ENCODE results near the gene EIF2B4.
"Not testable (repeated sequence)": the region's sequence is repeated elsewhere in the genome, so short reads cannot be mapped to it uniquely, and the experiment has no call there.

EIF2B4 gene

GRCh38 chr2:27335311-27335710, 34.8 kb downstream of the EIF2B4 start:
- DNase-seq: no peak

- no peak for DNase-seq
Observed at GRCh38 chr2:27324720-27325119, 45.4 kb downstream of the EIF2B4 start.

DNA sequence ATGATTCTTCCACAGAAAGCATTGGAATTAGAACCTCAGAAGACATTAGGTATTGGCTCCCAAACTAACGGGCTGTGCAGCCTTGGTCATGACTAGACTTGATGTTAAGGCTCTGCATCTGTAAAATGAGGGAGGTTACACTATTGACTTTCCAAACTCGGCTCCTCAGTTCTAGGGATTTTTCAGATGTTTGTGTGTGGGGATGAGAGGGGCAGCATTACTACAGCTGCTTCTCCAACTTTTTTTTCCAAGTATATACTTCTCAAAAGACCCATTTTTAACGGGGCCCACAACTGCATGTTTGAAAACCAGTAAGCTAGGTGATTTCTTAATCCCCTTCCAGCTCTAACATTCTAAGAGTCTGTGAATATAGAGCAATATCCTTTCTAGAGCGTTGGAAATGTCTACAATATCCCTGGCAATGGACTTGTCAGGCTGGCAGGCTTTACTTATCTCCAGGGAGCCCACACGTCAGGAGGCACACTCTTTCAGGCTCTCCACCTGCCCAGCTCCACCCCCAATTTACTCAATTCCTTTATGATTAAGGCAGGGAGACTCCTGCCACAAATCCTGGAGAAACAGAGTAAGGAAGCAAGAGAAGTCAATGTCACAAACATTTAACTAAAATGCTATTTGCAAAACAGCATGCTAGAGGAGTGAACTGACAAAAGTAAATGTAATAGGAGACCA, 46.4 kb downstream of the EIF2B4 start:
- DNase-seq: no peak

DNA sequence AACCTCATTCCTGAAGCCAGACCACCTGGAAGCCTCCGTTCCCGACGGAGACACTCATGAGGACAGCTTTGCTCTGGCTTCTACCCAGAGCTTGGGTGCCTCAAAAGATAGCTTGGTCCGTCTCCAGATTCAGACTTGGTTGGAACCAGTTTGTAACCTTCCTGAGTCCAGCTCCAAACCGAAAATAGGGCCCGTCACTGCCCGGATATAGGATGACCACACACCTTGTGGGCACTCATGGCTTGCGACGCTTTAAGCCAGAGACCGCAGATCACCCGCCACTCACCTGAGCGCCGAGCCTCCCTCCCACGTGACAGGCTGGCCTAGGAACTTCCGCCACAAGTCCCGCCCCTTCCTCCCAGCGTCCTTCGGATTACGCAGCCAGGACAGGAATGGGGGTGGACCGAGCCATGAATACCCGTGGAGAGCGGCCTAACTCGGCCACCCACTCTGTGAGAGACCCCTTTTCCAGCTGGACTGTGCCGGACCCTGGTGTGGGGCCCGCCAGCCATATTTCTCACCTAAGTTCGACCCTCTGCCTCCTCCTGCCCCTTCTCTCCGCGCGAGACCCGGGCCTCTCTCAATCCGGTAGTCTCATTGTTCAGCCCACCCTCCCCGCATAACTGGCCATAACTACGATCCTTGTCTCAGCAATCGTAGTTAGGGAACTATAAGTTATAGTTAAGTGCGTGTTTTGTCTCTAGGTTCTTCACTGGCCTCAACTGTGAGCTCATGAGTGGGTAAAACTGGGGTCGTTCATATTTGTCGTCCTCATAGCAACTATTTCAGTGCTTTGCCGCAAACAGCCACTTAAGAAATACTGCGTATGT, 47.2 kb downstream of the EIF2B4 start, which contains the start of gene MPV17:
Gene MPV17, minus strand, starts transcription at position 332 of the 830 bp plus-strand sequence. CDS start 580 bp downstream, outside the sequence.
- peak; percentile 91 for DNase-seq

- no peak for DNase-seq
Observed at GRCh38 chr2:27322301-27322765, 47.8 kb downstream of the EIF2B4 start.

DNA sequence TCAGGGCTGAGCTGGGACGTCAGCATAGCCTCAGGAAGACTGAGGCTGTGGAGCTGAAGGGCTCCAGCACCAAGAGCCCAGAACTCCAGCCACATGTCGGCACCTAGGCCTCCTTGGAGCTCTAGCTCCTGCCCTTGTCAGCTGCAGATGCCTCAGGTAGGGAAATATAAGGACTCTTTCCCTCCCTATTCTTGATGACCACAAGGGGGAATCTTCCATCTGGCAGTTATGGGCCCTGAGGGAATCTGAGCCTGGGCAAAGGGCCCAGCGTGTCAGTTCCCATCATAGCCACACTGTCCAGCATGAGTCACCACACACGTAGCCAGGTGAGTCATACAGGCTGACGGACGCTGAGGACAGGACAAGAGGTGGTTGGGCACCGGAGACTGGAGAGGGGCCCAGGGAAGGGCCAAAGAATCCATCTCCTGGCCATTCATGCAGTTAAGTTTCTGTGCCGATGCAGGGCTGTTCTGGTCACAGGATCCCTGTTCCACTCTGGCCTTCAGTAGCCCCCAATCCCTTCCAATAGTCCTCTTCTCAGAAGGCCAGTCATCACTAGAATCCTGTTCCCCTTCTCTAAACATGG, 49.1 kb downstream of the EIF2B4 start:
- DNase-seq: no peak

- DNase-seq: not testable (repeated sequence)
Observed at GRCh38 chr2:27319839-27320238, 50.3 kb downstream of the EIF2B4 start.

GRCh38 chr2:27316655-27317412, 53.3 kb downstream of the EIF2B4 start:
- peak; percentile 29 for DNase-seq

DNA sequence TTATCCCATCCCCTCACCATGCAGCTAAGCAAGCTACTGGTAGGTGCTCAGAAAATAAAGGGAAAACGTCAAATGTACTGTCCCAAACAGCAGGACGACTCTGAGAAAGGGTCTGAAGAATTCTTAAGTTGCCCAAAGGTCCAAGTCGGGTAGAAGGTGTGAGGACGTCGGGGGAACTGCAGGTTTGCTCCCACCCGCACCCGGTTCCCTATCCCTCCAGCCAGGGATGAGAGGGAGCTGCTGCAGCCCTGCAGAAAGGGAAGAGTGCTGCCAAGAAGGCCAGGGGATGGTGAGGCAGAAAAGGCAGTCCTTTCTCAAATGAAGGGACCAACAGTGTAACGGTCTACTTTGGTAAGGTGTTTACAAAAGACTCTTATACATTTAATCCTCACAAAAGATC, 55.0 kb downstream of the EIF2B4 start:
- no peak for DNase-seq

DNA sequence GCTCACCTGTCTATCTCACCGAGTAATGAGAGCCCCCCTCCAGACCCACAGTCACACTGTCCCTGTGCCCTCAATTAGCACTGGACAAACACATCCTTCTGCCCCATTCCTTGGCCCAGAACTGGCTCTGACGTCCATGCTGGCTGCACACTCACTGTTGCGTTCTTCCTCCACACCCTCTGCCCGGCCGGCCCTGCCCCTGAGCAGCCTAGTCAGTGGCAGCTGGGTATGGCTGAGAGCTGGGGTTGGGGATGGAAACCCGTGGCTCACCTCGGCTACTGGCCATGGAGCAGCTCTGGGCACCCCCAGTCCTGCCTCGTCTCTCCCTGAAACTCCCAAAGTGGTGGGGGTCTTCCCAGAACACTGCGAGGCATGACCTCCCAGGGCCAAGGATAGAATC, 55.4 kb downstream of the EIF2B4 start:
- DNase-seq: no peak
